Activated CD4-positive, alpha-beta T cell treated with anti-CD3 and anti-CD28 coated beads for 48 hours (primary cell): ENCODE results near the gene SOS1.
"Not testable (repeated sequence)": the region's sequence is repeated elsewhere in the genome, so short reads cannot be mapped to it uniquely, and the experiment has no call there.

ENCODE experiments used
- DNase-seq: peaks from one replicate; pipeline ENCODE4 v3.0.0-alpha.2; 2020

SOS1 gene

DNA sequence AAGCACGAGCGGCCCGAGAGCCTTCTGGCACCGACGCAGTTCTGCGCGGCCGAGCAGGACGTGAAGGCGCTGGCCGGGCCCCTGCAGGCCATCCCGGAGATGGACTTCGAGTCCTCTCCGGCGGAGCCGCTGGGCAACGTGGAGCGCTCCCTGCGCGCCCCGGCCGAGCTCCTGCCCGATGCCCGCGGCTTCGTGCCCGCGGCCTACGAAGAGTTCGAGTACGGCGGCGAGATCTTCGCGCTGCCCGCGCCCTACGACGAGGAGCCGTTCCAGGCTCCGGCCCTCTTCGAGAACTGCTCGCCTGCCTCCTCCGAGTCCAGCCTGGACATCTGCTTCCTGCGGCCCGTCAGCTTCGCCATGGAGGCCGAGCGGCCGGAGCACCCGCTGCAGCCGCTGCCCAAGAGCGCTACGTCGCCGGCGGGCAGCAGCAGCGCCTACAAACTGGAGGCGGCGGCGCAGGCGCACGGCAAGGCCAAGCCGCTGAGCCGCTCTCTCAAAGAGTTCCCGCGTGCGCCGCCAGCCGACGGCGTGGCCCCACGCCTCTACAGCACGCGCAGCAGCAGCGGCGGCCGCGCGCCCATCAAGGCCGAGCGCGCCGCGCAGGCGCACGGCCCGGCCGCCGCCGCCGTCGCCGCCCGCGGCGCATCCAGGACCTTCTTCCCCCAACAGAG is 160.8 kb downstream of the SOS1 start:
- peak; percentile 85 for DNase-seq

DNA sequence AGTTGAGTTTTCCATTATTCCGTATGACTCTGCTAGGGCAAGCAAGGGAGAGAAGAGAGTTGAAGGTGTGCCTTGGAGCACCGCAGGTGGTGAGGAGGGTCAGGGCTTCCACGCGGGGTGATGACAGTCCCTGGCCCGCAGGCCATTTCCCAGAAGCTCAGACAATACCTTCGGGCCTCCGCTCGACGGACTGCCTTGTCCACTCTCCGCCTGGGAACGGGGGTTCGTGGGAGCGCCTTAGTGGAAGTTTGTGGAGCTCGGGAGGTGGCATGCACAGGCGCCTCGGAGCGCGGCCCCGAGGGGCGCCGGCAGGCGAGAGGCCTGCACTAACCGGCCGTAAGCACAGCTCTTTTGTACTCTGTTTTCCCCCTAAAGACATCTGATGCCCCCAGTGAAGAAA is 161.4 kb downstream of the SOS1 start:
- DNase-seq: no peak

DNA sequence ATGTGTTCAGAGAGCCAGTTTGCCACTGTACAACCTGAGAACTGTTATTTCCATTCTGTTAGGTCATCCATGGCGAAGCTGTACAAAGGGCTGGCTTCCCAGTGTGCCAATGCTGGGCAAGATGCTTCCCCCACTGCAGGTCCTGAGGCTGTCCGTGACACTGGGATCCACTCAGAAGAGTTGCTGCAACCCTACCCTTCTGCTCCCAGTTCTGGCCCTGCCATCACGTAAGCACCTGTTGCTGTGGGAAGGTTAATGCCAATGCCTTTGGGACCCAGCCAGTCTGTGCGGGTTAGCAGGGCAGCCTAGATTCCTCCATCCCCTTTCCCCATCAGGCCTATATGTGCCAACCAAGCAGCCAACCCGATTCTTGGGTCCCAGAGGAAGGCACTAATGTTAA is 162.9 kb downstream of the SOS1 start:
- DNase-seq: no peak

DNA sequence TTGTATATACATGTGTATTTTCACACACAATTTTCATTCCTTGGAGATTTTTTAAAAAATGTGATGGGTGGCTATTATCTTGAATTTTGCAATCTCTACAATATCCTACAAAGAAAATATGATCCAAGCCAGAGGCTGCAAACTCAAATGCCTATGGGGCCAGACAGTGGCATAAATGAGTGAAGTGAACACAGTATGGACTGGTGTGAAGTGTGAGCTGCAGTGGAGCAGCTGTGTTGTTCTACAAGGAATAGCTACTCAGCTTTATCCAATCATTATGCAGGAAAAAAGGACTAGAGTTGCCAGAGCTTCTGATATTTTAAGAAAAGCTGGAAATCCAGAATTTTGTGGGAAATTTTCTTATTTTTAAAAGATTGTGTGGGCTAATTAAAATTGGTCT is 169.1 kb downstream of the SOS1 start:
- no peak for DNase-seq

DNA sequence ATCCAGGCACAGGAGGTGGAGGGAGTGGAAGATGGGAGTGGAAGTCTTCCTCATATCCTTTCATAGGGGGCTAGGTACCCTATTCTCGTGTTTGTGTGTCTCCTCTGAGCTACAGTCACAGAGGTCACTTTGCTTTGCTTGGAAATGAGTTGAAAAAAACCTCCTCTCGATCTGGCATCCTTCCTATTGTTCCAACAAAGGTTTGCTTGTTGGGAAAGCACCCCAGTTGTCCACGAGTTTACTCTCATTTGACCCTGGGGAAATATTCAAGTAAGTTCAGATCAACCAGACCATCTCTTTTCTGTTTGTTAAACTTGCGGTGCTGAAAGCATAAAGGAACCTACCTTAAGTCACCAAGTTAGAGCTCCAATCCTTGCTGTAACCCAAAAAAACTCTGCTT is 171.9 kb downstream of the SOS1 start:
- no peak for DNase-seq

DNA sequence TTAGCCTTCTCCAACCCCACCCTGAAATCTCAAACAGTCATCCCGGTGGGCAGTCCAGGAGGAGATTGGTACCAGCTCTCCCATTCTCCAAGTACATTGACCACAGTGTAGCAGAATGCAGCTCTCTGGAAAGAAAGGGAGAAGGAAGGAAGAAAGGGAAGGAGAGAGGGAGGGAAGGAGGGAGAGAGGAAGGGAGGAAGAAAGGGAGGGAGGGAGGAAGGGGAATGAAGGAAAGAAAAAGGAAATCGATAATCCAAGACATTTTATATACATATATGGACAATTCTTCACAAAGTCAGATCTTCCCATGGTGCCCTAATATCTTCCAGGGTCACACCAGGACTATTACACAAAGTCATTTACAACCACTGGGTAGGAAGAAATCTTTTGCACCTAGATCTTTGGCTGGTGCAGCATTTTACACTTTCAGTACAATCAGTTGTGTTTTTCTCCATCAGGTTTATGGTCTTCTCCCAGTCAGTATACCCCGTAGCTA is 172.4 kb downstream of the SOS1 start:
- DNase-seq: no peak

DNA sequence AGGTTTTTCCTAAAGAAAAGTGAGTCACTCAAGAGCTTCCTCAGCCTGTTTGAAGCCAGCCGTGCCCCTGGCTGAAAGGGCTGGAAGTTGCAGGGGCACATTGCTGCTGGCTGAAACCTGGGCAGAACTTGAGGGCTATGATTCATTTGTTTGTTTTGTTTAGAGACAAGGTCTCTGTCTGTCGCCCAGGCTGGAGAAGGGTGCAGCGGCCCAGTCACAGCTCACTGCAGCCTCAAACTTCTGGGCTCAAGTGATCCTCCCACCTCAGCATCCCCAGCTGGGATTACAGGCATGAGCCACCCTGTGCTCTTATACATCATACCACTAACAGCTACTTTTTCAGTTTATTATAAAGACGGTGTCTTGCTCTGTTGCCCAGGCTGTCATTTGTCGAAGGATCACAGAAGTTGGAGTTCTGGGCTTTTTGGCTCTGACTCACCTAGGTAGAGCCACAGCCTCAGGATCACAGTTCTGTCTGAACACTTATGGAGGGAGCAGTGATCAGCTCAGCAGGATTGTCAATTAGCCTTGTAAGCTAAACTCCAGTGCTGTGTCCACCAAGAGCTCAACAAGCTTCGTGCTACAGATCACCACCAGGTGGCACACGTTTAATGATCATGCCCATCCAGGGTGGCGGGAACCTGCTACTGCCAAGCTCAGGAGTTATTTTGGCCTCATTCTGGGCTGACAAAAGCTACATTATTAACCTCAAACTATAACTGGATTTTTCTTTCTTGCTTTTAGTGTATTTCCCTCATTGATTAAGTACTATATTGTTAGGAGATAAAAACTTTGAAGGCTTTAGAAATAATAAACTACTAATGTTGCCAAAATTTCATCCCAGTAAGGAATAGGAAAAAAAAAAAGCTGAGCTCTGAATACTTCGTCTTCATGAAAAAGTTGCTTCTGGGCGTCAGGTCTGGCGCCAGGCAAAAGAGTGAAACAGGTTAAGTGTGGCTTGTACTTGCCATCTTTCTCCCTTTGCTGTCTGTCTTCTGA is 173.3 kb downstream of the SOS1 start:
- peak; percentile 82 for DNase-seq

DNA sequence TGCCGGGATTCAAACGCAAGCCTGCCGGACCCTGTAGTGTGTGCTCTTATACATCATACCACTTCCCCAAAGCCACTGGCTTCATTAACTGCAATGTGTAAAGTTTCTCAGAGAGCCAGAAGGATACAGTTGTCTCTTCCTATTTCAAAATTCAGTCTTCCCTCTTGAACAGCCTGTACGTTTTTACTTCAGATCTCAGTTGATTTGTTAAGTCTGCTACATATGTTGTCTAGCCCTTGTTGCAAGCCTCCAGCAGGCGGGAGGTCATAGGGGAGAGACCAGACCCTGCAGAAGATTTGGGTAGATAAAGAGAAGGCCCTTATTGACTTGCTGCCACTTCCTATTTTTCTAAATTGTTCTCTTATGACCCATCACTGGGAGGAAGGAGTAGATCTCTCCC is 174.9 kb downstream of the SOS1 start:
- DNase-seq: no peak

DNA sequence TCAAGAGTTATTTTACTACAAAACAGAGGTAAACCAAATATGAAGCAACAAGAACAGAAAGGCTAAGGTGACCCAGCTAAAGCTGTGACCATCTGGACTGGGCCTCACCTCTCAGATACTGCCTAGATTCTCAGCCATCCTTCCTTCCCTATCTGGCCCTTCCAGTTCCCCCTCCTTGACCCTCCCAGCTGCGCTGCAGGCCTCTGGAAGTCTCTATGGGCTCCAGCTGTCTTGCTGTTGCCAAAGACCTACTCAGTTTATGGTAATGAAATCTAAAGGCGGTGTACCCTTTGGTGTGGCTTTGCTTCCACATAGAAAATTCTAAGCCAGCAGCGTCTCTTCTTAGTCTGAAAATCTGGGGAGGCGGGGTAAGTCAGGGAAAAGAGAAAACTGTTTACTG is 175.5 kb downstream of the SOS1 start:
- DNase-seq: no peak

DNA sequence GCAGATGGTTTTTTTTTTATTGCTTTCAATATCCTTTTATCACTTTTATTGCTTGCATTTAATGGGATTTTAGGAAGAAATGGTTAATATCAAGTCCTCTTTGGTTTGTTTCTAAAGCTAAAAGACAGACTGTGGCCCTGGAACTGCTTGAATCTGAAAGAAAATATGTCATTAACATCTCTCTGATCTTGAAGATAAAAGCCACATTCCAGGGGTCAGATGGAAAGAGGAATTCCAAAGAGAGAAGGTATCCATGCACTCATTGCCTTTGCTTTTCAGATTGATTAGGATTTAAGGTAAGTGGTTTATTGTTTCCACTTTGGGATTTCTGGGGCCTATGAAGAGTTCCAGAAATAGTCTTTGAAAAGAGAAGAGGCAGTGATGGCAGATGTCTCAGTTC is 177.1 kb downstream of the SOS1 start:
- no peak for DNase-seq

DNA sequence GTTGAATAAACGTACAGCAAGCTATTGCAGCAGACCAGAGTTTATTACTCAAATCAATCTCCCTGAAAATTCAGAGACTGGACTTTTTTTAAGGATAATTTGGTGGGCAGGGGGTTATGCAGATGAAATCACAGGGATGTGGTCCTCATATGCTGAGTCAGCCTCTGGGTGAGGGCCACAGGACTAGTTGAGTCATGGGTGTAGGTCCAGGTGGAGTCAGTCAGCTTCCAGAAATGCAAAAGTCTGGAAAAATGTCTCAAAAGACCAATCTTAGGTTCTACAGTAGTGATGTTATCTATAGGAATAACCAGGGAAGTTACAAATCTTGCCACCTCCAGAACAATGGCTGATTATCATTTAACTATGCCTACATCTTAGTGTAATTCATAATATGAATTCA is 180.1 kb downstream of the SOS1 start:
- no peak for DNase-seq

DNA sequence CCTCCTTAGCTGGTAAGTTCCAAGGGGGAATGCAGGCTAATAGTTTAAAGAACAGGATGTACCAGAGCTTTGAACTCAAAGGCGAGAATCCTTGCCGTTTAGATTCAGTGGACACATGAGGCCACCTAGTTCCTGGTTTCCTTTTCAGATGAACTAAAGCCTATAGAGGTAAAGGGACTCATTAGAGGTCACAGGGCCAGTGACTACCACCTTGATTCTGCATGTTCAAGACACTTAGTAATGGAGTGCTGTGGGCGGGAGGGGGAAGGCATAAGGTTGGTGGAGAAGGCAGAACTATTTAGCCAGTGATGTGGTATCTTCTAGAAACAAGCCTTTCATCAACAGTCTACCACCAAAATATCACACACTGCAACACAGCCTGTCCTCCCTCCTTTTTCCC is 183.3 kb downstream of the SOS1 start:
- no peak for DNase-seq

DNA sequence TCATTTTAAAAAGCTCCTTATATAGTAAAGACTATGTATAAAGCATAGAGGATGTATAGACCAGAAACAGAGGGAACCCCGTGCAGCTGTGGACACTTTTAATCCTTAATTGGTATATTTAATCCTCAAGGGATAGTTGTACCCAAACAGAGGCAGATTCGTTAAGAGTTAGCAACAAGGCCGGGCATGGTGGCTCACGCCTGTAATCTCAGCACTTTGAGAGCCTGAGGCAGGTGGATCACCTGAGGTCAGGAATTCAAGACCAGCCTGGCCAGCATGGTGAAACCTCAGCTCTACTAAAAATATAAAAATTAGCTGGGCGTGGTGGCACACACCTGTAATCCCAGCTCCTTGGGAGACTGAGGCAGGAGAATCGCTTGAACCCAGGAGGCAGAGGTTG is 184.3 kb downstream of the SOS1 start:
- not testable (repeated sequence) for DNase-seq

DNA sequence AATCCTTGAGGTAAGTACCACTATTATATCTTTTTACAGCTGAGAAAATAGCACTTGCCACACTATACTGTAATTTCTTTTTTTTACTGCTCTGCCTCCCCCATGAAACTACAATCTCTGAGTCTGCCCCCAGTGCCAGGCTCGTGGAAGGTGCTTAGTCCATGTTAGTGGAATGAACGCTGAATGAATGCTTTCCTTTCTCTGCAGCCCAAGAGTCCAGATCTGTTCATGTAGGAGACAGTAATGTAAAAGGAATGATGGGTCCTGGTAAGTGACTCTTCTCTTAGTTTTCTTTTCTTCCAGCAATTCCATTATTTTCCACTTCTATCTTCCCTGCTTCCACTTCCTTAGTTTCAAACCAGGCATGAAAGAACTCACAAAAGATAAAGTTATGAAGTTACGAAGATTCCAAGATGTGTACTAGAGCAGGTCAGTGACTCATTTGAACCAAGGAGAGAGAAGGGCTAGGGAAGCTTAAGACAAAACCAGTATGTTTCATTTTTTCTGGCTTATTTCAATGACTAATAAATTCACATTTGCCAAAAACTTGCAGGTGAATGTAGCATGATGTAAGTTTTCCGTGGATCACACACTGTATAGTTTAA is 185.2 kb downstream of the SOS1 start:
- no peak for DNase-seq

DNA sequence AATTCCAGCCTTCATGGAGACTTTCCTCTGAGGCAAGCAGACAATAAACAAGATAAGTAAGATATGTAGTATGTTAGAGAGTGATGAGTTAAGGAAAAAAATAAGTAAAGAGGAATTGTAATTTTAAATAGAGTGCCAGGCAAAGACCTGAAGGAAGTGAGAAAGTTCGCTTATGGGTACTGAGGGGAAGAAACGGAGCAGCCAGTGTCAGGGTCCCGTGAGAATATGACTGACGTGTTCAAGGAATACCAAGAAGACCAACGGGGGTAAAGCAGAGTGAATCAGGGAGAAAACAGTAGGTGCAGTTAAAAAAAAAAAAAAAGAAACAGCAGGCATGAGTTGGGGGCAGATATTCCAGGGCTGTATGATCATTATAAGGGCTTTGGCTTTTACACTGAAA is 186.1 kb downstream of the SOS1 start:
- DNase-seq: no peak

DNA sequence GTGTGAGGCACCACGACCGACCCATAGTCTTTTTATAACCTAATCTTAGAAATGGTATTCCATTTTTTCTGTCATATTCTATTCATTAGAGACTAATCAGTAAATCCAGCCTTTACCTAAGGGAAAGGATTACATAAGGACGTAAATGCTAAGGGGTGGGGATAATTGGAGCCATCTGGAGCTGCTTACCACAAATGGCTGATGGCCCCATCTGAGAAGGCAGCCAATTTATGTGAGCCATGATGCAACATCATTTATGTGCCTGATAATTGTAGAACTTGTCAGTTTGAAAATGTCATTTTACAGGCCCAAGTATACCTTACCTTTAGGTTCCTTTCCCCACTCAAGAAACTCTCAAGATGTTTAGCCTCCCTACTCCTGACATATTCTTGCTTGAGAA is 187.2 kb downstream of the SOS1 start:
- no peak for DNase-seq

DNA sequence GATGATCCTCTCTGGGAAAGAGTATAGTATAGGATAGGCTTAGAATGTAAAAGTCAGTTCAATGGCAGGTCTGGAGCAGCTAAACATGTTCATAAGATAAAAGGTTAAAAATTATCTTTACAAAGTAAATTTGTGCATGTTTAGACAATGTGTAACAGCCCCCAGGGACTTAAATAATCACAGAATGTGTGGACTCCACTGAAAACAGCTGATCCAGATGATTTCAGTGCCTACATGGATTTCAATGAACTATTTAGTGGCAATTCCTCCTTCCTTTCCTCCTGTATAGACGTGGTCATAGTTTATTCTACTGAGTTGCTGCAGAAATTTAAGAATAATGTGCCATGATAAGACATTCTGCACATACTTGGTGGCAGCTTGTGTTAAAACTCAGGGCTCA is 188.3 kb downstream of the SOS1 start:
- no peak for DNase-seq
